Breast epithelium (tissue), 3 donors: ENCODE data around the gene TP63.

Source experiments
- CTCF ChIP-seq, 3 donors: fragments of 450-650 bp; IDR thresholded peaks; one replicate each; pipeline ENCODE4 v1.5.1; 2016 to 2017; ENCODE audit warnings: antibody characterized with exemption in 3 of 3, mild to moderate bottlenecking in 3 of 3, moderate library complexity in 3 of 3
- POLR2A ChIP-seq: fragments of 450-650 bp; IDR thresholded peaks from one replicate; pipeline ENCODE4 v1.6.1; 2016; ENCODE audit warnings: antibody characterized with exemption, mild to moderate bottlenecking, moderate library complexity
- POLR2AphosphoS5 ChIP-seq, 3 donors: sonication (generic); formaldehyde crosslinking; IDR thresholded peaks; one replicate each; pipeline ENCODE4 v1.6.1; 2017; ENCODE audit warnings: antibody characterized with exemption in 3 of 3

GRCh38 chr3:189838291-189838690 lies 207.1 kb downstream of the TP63 start:
- TF ChIP-seq CTCF (IDR thresholded peaks at IDR 0.05) = no peak
- TF ChIP-seq POLR2AphosphoS5 (IDR thresholded peaks at IDR 0.05) = no peak
- TF ChIP-seq POLR2A = no peak
